Mesothelial cell of epicardium (in vitro differentiated cells): ENCODE data around the gene TENM4. TPM values are rescaled to one million over a fixed set of nuclear protein-coding genes. Genes with fewer than 3 reads are reported as not detected.

ENCODE experiments used
- DNase-seq, 2 experiments: peaks; one replicate each; pipeline ENCODE4 v3.0.0; 2021; ENCODE audit warnings: low spot score in 2 of 2; ENCODE audit not compliant: unreplicated experiment in 2 of 2
- H3K27ac Mint-ChIP-seq: 2 replicates; pipeline ENCODE4 v1.8.0; 2021; ENCODE audit warnings: mixed read lengths
- H3K27me3 Mint-ChIP-seq: 2 replicates; pipeline ENCODE4 v1.8.0; 2021; ENCODE audit warnings: low read depth, mixed read lengths
- H3K36me3 Mint-ChIP-seq: 2 replicates; pipeline ENCODE4 v1.8.0; 2021; ENCODE audit warnings: mixed read lengths
- H3K4me1 Mint-ChIP-seq: 2 replicates; pipeline ENCODE4 v1.8.0; 2021; ENCODE audit warnings: mixed read lengths
- H3K4me3 Mint-ChIP-seq: 2 replicates; pipeline ENCODE4 v1.8.0; 2021; ENCODE audit warnings: mild to moderate bottlenecking, moderate library complexity, mixed read lengths
- H3K9me3 Mint-ChIP-seq: 2 replicates; pipeline ENCODE4 v1.8.0; 2021; ENCODE audit warnings: mixed read lengths
- CTCF ChIP-seq: fragments of 200-600 bp; sonication (generic); IDR thresholded peaks from one replicate; pipeline ENCODE4 v1.5.0; 2021; ENCODE audit warnings: antibody characterized with exemption; ENCODE audit not compliant: unreplicated experiment
- total RNA-seq: library from RNA; stranded (reverse); gene quantifications from 3 replicates; pipeline ENCODE4 v1.2.1, GENCODE V29; 2021

The TENM4 gene
- total RNA-seq, 1 donor from 2014 or later: 187 TPM

GRCh38 chr11:78952890-78953289, 487.9 kb downstream of the TENM4 start:
- no peaks in the 10 kb centered on the region for H3K27me3 Mint-ChIP-seq
- DNase-seq: no peak
- no peak for TF ChIP-seq CTCF
- H3K27ac Mint-ChIP-seq: peak overlapping the region; percentile 39
- H3K4me1 Mint-ChIP-seq: peaks cover 79% of the 10 kb centered on the region
- no peak overlapping the region for H3K4me3 Mint-ChIP-seq
- no peaks in the 10 kb centered on the region for H3K9me3 Mint-ChIP-seq
- no peaks in the 10 kb centered on the region for H3K36me3 Mint-ChIP-seq

- H3K36me3 Mint-ChIP-seq: no peaks in the 10 kb centered on the region
- H3K27ac Mint-ChIP-seq: no peak overlapping the region
- no peak for TF ChIP-seq CTCF
- no peaks in the 10 kb centered on the region for H3K27me3 Mint-ChIP-seq
- H3K4me3 Mint-ChIP-seq: no peak overlapping the region
- H3K9me3 Mint-ChIP-seq: no peaks in the 10 kb centered on the region
- H3K4me1 Mint-ChIP-seq: peaks cover 79% of the 10 kb centered on the region
- DNase-seq: no peak
Observed at GRCh38 chr11:78952175-78952574, 488.7 kb downstream of the TENM4 start.

- Mint-ChIP-seq H3K36me3 (peaks cover 8% of the 10 kb centered on the region), H3K27ac (peak overlapping the region; percentile 89), H3K9me3 (peaks cover 8% of the 10 kb centered on the region), H3K4me3 (no peak overlapping the region), H3K4me1 (peaks cover 79% of the 10 kb centered on the region), H3K27me3 (no peaks in the 10 kb centered on the region)
- no peak for DNase-seq
- no peak for TF ChIP-seq CTCF
Observed at GRCh38 chr11:78949976-78950690, 490.7 kb downstream of the TENM4 start.

- Mint-ChIP-seq H3K4me1 (peaks cover 86% of the 10 kb centered on the region), H3K36me3 (peaks cover 9% of the 10 kb centered on the region), H3K4me3 (no peak overlapping the region), H3K27me3 (no peaks in the 10 kb centered on the region), H3K27ac (peak overlapping the region; percentile 96), H3K9me3 (peaks cover 8% of the 10 kb centered on the region)
- no peak for DNase-seq
- no peak for TF ChIP-seq CTCF
Observed at GRCh38 chr11:78946945-78947902, 493.6 kb downstream of the TENM4 start.

- no peak for TF ChIP-seq CTCF
- Mint-ChIP-seq H3K36me3 (peaks cover 9% of the 10 kb centered on the region), H3K27me3 (no peaks in the 10 kb centered on the region)
Observed at GRCh38 chr11:78943841-78944240, 497.0 kb downstream of the TENM4 start.

More at GRCh38 chr11:78943841-78944240, 497.0 kb downstream of the TENM4 start:
- peaks cover 8% of the 10 kb centered on the region for H3K9me3 Mint-ChIP-seq
- DNase-seq: no peak
- peak overlapping the region; percentile 80 for H3K27ac Mint-ChIP-seq
- H3K4me1 Mint-ChIP-seq: peaks cover 85% of the 10 kb centered on the region
- no peak overlapping the region for H3K4me3 Mint-ChIP-seq
